Psoas muscle (tissue), 8 donors: Measurements from ENCODE around the gene RBM22. TPM values are rescaled to one million over a fixed set of nuclear protein-coding genes. Genes with fewer than 3 reads are reported as not detected.
A peak's percentile ranks its signal among the peaks of the same experiment; 100 is the strongest.

Experiments
- ATAC-seq, 4 donors: fragments of 200-7000 bp; cut with Tn5 transposase; one replicate each; pipeline ENCODE4 v1.9.1; 2020; ENCODE audit warnings: moderate library complexity in 3 of 4, mild to moderate bottlenecking in 2 of 4
- DNase-seq, 2 donors: peaks; one replicate each; pipeline ENCODE4 v3.0.0-alpha.2; 2020
- H3K27ac ChIP-seq: fragments of 200-600 bp; one replicate; pipeline ENCODE4 v1.8.0; 2022
- H3K27me3 ChIP-seq, 3 donors: fragments of 200-600 bp in 1 of 3; one replicate each; pipeline versions ENCODE4 v1.6.1 to v1.8.0; 2013 to 2022; ENCODE audit warnings: low read length in 2 of 3, mild to moderate bottlenecking in 2 of 3, moderate library complexity in 1 of 3; ENCODE audit not compliant: insufficient read depth in 3 of 3
- H3K36me3 ChIP-seq, 2 donors: fragments of 200-600 bp in 1 of 2; one replicate each; pipeline versions ENCODE4 v1.6.1 to v1.8.0; 2013 to 2022; ENCODE audit warnings: low read depth in 1 of 2, mild to moderate bottlenecking in 1 of 2, moderate library complexity in 1 of 2; ENCODE audit not compliant: insufficient read depth in 1 of 2
- H3K4me1 ChIP-seq: fragments of 200-600 bp; one replicate; pipeline ENCODE4 v1.8.0; 2022
- H3K4me3 ChIP-seq: fragments of 200-600 bp; one replicate; pipeline ENCODE4 v1.8.0; 2022; ENCODE audit warnings: mild to moderate bottlenecking
- H3K9me3 ChIP-seq: fragments of 200-600 bp; one replicate; pipeline ENCODE4 v1.8.0; 2022
- WGBS, 3 donors: extraction: QIAGEN DNeasy Blood & Tissue Kit; methylation state at CpG; one replicate each; pipeline versions ENCODE4 v1.1.6 to v1.1.7; 2013; 5-methylcytosine and 5-hydroxymethylcytosine counted together
- intact Hi-C, 2 donors: fragments of 100-400 bp; cut with DNase I; formaldehyde crosslinking; loops; one replicate each; pipeline versions ENCODE4 v1.11.0 to v1.14.2; 2022
- polyA plus RNA-seq, 3 donors: library from polyadenylated mRNA; stranded (reverse); fragments of 200-250 nt; gene quantifications; one replicate each; pipeline ENCODE4 v1.2.3, GENCODE V29; 2013
- total RNA-seq, 4 donors: library from RNA; stranded (reverse); fragmentation: NEBNext Ultra II Directional in 2 of 4; extraction: Animal tissue kit (Norgen Biotek cat#: 25700) in 2 of 4; gene quantifications; one replicate each; pipeline versions ENCODE4 v1.2.1 to v1.2.4, GENCODE V29; 2021 to 2023
- TF ChIP-seq, protein P1 (sequence below): fragments of 200-600 bp; IDR thresholded peaks from one replicate; pipeline ENCODE4 v1.8.0; 2022; ENCODE audit warnings: antibody characterized with exemption
- donor health status: healthy with polysubstance abuse.
- donor health status: DM: no; HTN: no; CAD: no; lungs with moderate emphysema.
- donor health status: Bipolar disorder and iron deficiency.
- donor health status: healthy.
- donor health status: DM: yes; HTN: yes; CAD: no.
- donor health status: DM: no; HTN: no; CAD: no.
- donor health status: DM: no; HTN: no; CAD: no.
- donor health status: DM: yes; HTN: yes; CAD: no.

Gene RBM22
- total and polyA plus RNA-seq, 7 donors = 17.2 to 29.9 (median 26.0) TPM

DNA sequence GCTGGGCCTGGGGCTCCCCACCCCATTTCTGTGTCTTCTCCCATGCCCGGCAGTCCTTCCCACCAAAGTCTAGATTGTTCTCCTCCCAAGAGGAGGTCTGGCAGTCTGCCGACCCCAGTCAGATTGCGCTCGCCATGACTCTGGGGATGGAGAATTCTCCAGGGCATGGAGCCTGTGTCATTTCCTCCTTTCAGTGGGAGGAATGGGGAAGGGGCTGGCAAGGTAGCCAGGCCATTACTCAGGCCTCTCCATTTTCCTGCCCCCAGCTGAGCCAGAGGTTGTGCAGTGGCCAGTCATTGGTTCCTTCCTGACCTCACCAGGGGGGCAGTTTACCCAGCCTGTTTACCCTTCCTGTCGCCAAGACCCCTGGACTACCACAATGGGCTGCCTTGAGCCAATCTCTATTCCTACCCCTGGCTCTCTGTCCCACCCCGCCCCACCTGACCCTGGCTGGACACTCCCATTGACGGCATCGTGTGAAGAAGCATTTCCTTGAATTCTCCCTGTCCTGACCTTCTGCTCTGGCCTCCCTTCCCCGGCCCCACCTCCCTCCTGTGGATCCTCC lies 59.8 kb downstream of the RBM22 start:
- intact Hi-C loops = no loop called here

More for the DNA sequence above, 59.8 kb downstream of the RBM22 start:
- H3K36me3 ChIP-seq = no peaks in the 10 kb centered on the region
- peak overlapping the region; percentile 89 for H3K27ac ChIP-seq
- peaks cover 91% of the 10 kb centered on the region for H3K4me1 ChIP-seq
- TF ChIP-seq, protein P1, sequence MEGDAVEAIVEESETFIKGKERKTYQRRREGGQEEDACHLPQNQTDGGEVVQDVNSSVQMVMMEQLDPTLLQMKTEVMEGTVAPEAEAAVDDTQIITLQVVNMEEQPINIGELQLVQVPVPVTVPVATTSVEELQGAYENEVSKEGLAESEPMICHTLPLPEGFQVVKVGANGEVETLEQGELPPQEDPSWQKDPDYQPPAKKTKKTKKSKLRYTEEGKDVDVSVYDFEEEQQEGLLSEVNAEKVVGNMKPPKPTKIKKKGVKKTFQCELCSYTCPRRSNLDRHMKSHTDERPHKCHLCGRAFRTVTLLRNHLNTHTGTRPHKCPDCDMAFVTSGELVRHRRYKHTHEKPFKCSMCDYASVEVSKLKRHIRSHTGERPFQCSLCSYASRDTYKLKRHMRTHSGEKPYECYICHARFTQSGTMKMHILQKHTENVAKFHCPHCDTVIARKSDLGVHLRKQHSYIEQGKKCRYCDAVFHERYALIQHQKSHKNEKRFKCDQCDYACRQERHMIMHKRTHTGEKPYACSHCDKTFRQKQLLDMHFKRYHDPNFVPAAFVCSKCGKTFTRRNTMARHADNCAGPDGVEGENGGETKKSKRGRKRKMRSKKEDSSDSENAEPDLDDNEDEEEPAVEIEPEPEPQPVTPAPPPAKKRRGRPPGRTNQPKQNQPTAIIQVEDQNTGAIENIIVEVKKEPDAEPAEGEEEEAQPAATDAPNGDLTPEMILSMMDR = no peak
- no peaks in the 10 kb centered on the region for H3K9me3 ChIP-seq
- H3K27me3 ChIP-seq = no peaks in the 10 kb centered on the region
- H3K4me3 ChIP-seq = peak overlapping the region; percentile 49
- WGBS, 3 donors = 28 to 43% (median 34%) methylated on average over 9 of the region's 9 CpGs
- ATAC-seq (peak in 3 of 4 donors; percentile 12 to 52 (median 44)), DNase-seq (peak; percentile 66 to 73)

Other genes with a start within 250 kb of the RBM22 start
- 10 to 100 TPM; 30.1 to 40.2 (median 36.6) TPM for gene NDST1, start 192.9 kb downstream of the RBM22 start, total RNA-seq
- gene NDST1, start 192.9 kb downstream of the RBM22 start, polyA plus RNA-seq = 10 to 100 TPM; 11.0 to 22.5 (median 13.2) TPM
- gene SYNPO, start 60.4 kb downstream of the RBM22 start, total RNA-seq = 100 to 1,000 TPM; 447 to 745 (median 673) TPM
- 100 to 1,000 TPM; 136 to 855 (median 503) TPM for gene SYNPO, start 60.4 kb downstream of the RBM22 start, polyA plus RNA-seq
- gene MYOZ3, start 39.8 kb downstream of the RBM22 start, total RNA-seq = 100 to 1,000 TPM in 1 of 4 donors, 10 to 100 TPM in 3; 29.7 to 110 (median 31.7) TPM
- gene MYOZ3, start 39.8 kb downstream of the RBM22 start, polyA plus RNA-seq = 10 to 100 TPM in 2 of 3 donors, 1 to 10 TPM in 1; 3.0 to 14.5 (median 14.5) TPM
- 10 to 100 TPM; 50.9 to 81.5 (median 70.6) TPM for gene DCTN4, start 58.0 kb upstream of the RBM22 start, total RNA-seq
- gene DCTN4, start 58.0 kb upstream of the RBM22 start, polyA plus RNA-seq = 10 to 100 TPM; 28.8 to 39.3 (median 31.5) TPM
- gene SMIM3, start 77.7 kb upstream of the RBM22 start, total RNA-seq = 1 to 10 TPM; 6.4 to 7.0 (median 6.8) TPM
- 10 to 100 TPM in 1 of 3 donors, 1 to 10 TPM in 2; 9.6 to 25.5 (median 9.6) TPM for gene SMIM3, start 77.7 kb upstream of the RBM22 start, polyA plus RNA-seq
- not detected for gene IRGM, start 145.5 kb upstream of the RBM22 start, total RNA-seq
- gene IRGM, start 145.5 kb upstream of the RBM22 start, polyA plus RNA-seq = not detected
- gene ZNF300, start 203.9 kb upstream of the RBM22 start, total RNA-seq = under 1 TPM; 0.20 to 0.77 (median 0.55) TPM
- gene ZNF300, start 203.9 kb upstream of the RBM22 start, polyA plus RNA-seq = under 1 TPM; 0.55 to 0.73 (median 0.68) TPM